Transverse colon (tissue), 4 donors: ENCODE results near the gene VTA1. TPM values are rescaled to one million over a fixed set of nuclear protein-coding genes. Genes with fewer than 3 reads are reported as not detected.

Experiments
- DNase-seq: peaks from one replicate; pipeline ENCODE4 v3.0.0-alpha.2; 2019
- H3K27ac ChIP-seq, 4 donors: fragments of 200-600 bp; sonication (generic); 2 replicates each; pipeline ENCODE4 v1.5.1; 2016 to 2018; ENCODE audit warnings: inconsistent platforms in 4 of 4
- H3K27me3 ChIP-seq: fragments of 200-600 bp; sonication (generic); 2 replicates; pipeline ENCODE4 v1.5.1; 2017; ENCODE audit warnings: inconsistent platforms
- H3K36me3 ChIP-seq, 4 donors: fragments of 200-600 bp; sonication (generic); 2 replicates each; pipeline ENCODE4 v1.5.1; 2017 to 2019; ENCODE audit warnings: inconsistent platforms in 4 of 4
- H3K4me1 ChIP-seq, 4 donors: fragments of 200-600 bp; sonication (generic); 2 replicates each; pipeline ENCODE4 v1.5.1; 2017 to 2020; ENCODE audit warnings: inconsistent platforms in 4 of 4
- H3K4me3 ChIP-seq, 4 donors: fragments of 200-600 bp; sonication (generic); 1 replicate in 1 of 4; 2 replicates in 3 of 4; pipeline versions ENCODE4 v1.5.1 to v1.6.1; 2017 to 2019; ENCODE audit warnings: inconsistent platforms in 4 of 4
- H3K9me3 ChIP-seq, 2 donors: fragments of 200-600 bp; sonication (generic); 2 replicates each; pipeline ENCODE4 v1.5.1; 2017 to 2019; ENCODE audit warnings: inconsistent platforms in 2 of 2
- EP300 ChIP-seq: sonication (generic); formaldehyde crosslinking; IDR thresholded peaks from one replicate; pipeline ENCODE4 v1.6.1; 2017; ENCODE audit warnings: antibody characterized with exemption, low read depth
- POLR2A ChIP-seq: fragments of 450-650 bp; IDR thresholded peaks from one replicate; pipeline ENCODE4 v1.6.1; 2016; ENCODE audit warnings: antibody characterized with exemption, mild to moderate bottlenecking, moderate library complexity
- POLR2AphosphoS5 ChIP-seq, 3 donors: sonication (generic); formaldehyde crosslinking; IDR thresholded peaks; one replicate each; pipeline ENCODE4 v1.6.1; 2016; ENCODE audit warnings: antibody characterized with exemption in 3 of 3
- WGBS, 2 donors: methylation state at CpG; one replicate each; pipeline ENCODE4 v1.1.5; 2018; ENCODE audit warnings: low coverage in 1 of 2; 5-methylcytosine and 5-hydroxymethylcytosine counted together
- in situ Hi-C, 4 donors: fragments of 200-750 bp; cut with MboI; loops; one replicate each; pipeline versions ENCODE4 v1.15.0 to v1.15.1; 2017; ENCODE audit warnings: low sequenced_read_pairs in 3 of 4, low pct_ligation_motif_present in 1 of 4, low pct_unique_long_range_greater_than_20kb in 1 of 4
- intact Hi-C: fragments of 100-400 bp; cut with DNase I; formaldehyde crosslinking; loops from one replicate; pipeline ENCODE4 v1.15.1; 2023; ENCODE audit warnings: low total_unique reads
- total RNA-seq, 4 donors: library from RNA; depleted of rRNA; stranded (reverse); fragments of >200 nt; gene quantifications; one replicate each; pipeline ENCODE4 v1.1.0, GENCODE V29; 2016
- TF ChIP-seq, protein P1 (sequence below), 5 experiments: fragments of 200-600 bp in 3 of 5; fragments of 450-650 bp in 2 of 5; sonication (generic) in 3 of 5; IDR thresholded peaks; 1 replicate in 2 of 5; 2 replicates in 3 of 5; pipeline ENCODE4 v1.5.1; 2016 to 2017; ENCODE audit warnings: antibody characterized with exemption in 5 of 5, inconsistent platforms in 3 of 5, mild to moderate bottlenecking in 2 of 5, moderate library complexity in 1 of 5

Gene VTA1
- total RNA-seq, 4 donors from 2014 or later = 10.5 to 52.6 (median 37.2) TPM

DNA sequence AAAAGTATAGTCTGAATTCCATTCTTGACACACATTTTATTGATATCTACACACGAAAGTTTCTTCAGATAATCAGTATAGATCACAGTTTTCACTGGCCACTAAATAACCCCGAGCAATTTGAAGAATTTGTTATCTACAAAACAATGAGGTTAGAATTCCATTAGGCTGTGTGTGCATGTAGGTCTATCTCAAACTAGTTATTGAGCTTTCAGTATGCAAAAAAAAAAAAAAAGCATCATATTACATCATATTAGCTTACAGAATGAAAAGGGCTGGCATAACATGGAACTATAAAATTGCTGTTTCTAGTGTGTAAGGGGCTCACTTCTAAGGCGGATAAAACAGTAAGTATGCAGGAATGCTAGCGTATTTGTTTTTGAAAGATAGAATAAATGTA, 95.2 kb downstream of the VTA1 start:
- H3K4me1 ChIP-seq = no peaks in the 10 kb centered on the region
- 60 to 65% methylated on average over 4 of the region's 4 CpGs for WGBS, 2 donors
- no peaks in the 10 kb centered on the region for H3K36me3 ChIP-seq
- no peak for DNase-seq
- TF ChIP-seq EP300 (no peak), POLR2A (no peak), POLR2AphosphoS5 (IDR thresholded peaks at IDR 0.05) (no peak)
- TF ChIP-seq, protein P1, sequence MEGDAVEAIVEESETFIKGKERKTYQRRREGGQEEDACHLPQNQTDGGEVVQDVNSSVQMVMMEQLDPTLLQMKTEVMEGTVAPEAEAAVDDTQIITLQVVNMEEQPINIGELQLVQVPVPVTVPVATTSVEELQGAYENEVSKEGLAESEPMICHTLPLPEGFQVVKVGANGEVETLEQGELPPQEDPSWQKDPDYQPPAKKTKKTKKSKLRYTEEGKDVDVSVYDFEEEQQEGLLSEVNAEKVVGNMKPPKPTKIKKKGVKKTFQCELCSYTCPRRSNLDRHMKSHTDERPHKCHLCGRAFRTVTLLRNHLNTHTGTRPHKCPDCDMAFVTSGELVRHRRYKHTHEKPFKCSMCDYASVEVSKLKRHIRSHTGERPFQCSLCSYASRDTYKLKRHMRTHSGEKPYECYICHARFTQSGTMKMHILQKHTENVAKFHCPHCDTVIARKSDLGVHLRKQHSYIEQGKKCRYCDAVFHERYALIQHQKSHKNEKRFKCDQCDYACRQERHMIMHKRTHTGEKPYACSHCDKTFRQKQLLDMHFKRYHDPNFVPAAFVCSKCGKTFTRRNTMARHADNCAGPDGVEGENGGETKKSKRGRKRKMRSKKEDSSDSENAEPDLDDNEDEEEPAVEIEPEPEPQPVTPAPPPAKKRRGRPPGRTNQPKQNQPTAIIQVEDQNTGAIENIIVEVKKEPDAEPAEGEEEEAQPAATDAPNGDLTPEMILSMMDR (IDR thresholded peaks at IDR 0.05) = no peak
- in situ Hi-C loops = no loop called here
- no peaks in the 10 kb centered on the region for H3K9me3 ChIP-seq
- no peaks in the 10 kb centered on the region for H3K27me3 ChIP-seq
- no peak overlapping the region for H3K4me3 ChIP-seq
- intact Hi-C loops = no loop called here
- H3K27ac ChIP-seq = no peak overlapping the region

DNA sequence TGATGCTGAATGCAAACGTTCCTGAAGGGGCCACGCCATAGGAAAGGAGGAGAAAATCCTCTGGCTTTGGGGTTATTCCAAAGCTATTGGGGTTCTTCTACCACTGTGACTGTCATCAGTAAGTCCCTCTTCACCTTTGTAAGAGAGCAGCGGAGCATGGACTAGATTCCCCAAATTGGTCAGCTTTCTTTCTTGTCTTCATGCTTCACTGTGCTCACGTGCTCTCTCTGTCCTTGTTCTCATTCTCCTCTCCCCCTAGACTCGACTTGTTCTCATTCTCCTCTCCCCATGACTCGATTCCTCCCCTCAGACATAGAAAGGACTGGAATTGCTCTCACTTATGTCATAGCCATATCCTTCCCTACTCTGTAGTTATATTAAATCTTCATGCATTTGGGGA, 99.9 kb downstream of the VTA1 start:
- Histone ChIP-seq H3K27me3 (no peaks in the 10 kb centered on the region), H3K4me1 (no peaks in the 10 kb centered on the region), H3K4me3 (no peak overlapping the region), H3K27ac (no peak overlapping the region), H3K36me3 (no peaks in the 10 kb centered on the region), H3K9me3 (no peaks in the 10 kb centered on the region)
- WGBS, 2 donors = 73 to 75% methylated on average over 6 of the region's 6 CpGs
- no peak for DNase-seq
- in situ Hi-C loops = no loop called here
- TF ChIP-seq POLR2A (no peak), POLR2AphosphoS5 (IDR thresholded peaks at IDR 0.05) (no peak), EP300 (no peak)
- TF ChIP-seq, protein P1 (IDR thresholded peaks at IDR 0.05) = no peak
- intact Hi-C loops = no loop called here

DNA sequence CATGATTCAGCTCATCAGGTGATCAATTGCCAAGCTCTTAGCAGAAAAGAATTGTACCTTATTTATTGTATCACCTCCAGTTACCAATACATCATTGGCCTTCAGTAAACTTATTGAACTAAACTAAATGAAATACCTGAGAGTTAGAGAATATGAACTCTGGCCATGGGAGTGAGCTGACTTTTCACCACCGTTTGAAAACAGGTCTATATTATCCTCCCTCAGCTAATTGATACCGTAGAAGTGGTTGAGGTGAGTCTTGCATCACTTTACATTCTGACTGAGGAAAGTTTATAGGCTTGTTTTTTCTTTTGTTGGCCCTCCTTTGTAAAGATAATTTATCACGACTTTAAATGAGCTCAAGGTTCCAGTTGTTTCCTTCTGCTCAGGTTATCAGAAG, 102.2 kb downstream of the VTA1 start:
- Histone ChIP-seq H3K4me1 (no peaks in the 10 kb centered on the region), H3K27me3 (no peaks in the 10 kb centered on the region), H3K36me3 (no peaks in the 10 kb centered on the region), H3K4me3 (no peak overlapping the region), H3K9me3 (no peaks in the 10 kb centered on the region), H3K27ac (no peak overlapping the region)
- DNase-seq = no peak
- no peak for TF ChIP-seq POLR2A
- TF ChIP-seq EP300 = no peak
- TF ChIP-seq, protein P1 (IDR thresholded peaks at IDR 0.05) = no peak
- no peak for TF ChIP-seq POLR2AphosphoS5 (IDR thresholded peaks at IDR 0.05)
- in situ Hi-C loops = no loop called here
- WGBS, 2 donors = 45 to 57% methylated on average over 3 of the region's 3 CpGs
- intact Hi-C loops = no loop called here

DNA sequence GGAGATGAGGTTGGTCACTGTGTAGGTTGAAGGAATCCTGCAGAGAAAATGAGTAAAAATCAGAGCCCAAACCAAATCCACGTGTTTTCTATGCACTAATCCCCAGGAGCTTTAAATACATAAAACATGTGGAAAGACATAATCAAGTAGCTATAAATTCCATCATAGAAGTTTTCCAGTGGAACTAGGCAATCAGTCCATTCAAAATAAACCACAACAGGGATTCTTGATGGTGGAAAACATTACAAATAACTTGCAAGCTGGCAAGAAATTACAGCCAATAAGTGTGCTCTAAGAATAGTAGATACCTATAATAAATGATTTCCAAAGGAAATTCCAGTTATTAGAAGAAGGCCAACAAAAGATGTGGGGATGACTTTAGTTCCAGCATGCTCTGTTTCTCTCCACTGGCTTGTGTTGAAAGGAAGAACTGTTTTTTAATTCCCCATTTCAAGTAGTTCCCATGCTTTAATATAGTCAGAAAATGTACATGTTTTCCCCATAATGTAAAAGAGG, 104.9 kb downstream of the VTA1 start:
- TF ChIP-seq, protein P1 (IDR thresholded peaks at IDR 0.05) = no peak
- no peak for TF ChIP-seq POLR2AphosphoS5 (IDR thresholded peaks at IDR 0.05)
- TF ChIP-seq EP300 = no peak
- TF ChIP-seq POLR2A = no peak
- in situ Hi-C loops = no loop called here
- no peaks in the 10 kb centered on the region for H3K36me3 ChIP-seq
- no peak overlapping the region for H3K4me3 ChIP-seq
- DNase-seq = no peak
- 17 to 28% methylated on average over 1 of the region's 1 CpG for WGBS, 2 donors
- H3K27ac ChIP-seq = no peak overlapping the region
- intact Hi-C loops = no loop called here
- H3K4me1 ChIP-seq = no peaks in the 10 kb centered on the region
- no peaks in the 10 kb centered on the region for H3K27me3 ChIP-seq
- H3K9me3 ChIP-seq = no peaks in the 10 kb centered on the region
